MM.1S (cell line): Measurements from ENCODE around the gene GLS2.

Source experiments
- DNase-seq: peaks from one replicate; pipeline ENCODE4 v3.0.0-alpha.2; 2015
- H2AFZ ChIP-seq: fragments of 300-600 bp; sonication (generic); 2 replicates; pipeline ENCODE4 v1.6.0; 2016; ENCODE audit warnings: antibody characterized with exemption, low read length
- H3F3A ChIP-seq: fragments of 300-600 bp; sonication (generic); 2 replicates; pipeline ENCODE4 v1.6.1; 2016; ENCODE audit warnings: mild to moderate bottlenecking, antibody characterized with exemption, low read length, moderate library complexity, mixed read lengths; ENCODE audit not compliant: insufficient read depth
- H3K27ac ChIP-seq: fragments of 300-600 bp; sonication (generic); 2 replicates; pipeline ENCODE4 v1.5.1; 2016; ENCODE audit warnings: mild to moderate bottlenecking, low read length
- H3K27me3 ChIP-seq: fragments of 300-600 bp; sonication (generic); replicated peaks from 2 replicates; pipeline ENCODE4 v1.6.0; 2016; ENCODE audit warnings: low read length; ENCODE audit not compliant: insufficient read depth
- H3K36me3 ChIP-seq: fragments of 300-600 bp; sonication (generic); replicated peaks from 2 replicates; pipeline ENCODE4 v1.6.1; 2016; ENCODE audit warnings: mild to moderate bottlenecking, low read length, mixed read lengths; ENCODE audit not compliant: insufficient read depth
- H3K4me1 ChIP-seq: fragments of 300-600 bp; sonication (generic); 2 replicates; pipeline ENCODE4 v1.6.1; 2016; ENCODE audit warnings: low read length, mixed read lengths
- H3K4me2 ChIP-seq: fragments of 300-600 bp; sonication (generic); 2 replicates; pipeline ENCODE4 v1.6.0; 2016; ENCODE audit warnings: low read depth, low read length
- H3K4me3 ChIP-seq: fragments of 300-600 bp; sonication (generic); 2 replicates; pipeline ENCODE4 v1.5.1; 2016; ENCODE audit warnings: low read length, mixed read lengths
- H3K79me2 ChIP-seq: fragments of 300-600 bp; sonication (generic); 2 replicates; pipeline ENCODE4 v1.6.1; 2016; ENCODE audit warnings: mixed run types, low read length, mixed read lengths
- H3K9ac ChIP-seq: fragments of 300-600 bp; sonication (generic); 2 replicates; pipeline ENCODE4 v1.6.1; 2016; ENCODE audit warnings: low read length, mixed read lengths
- H3K9me2 ChIP-seq: fragments of 300-600 bp; sonication (generic); replicated peaks from 2 replicates; pipeline ENCODE4 v1.6.1; 2016; ENCODE audit warnings: mild to moderate bottlenecking, low read length, mixed read lengths; ENCODE audit not compliant: insufficient read depth
- H3K9me3 ChIP-seq: fragments of 300-600 bp; sonication (generic); replicated peaks from 2 replicates; pipeline ENCODE4 v1.6.1; 2016; ENCODE audit warnings: mild to moderate bottlenecking, low read length, mixed read lengths; ENCODE audit not compliant: insufficient read depth
- H4K20me1 ChIP-seq: fragments of 300-600 bp; sonication (generic); 2 replicates; pipeline ENCODE4 v1.6.1; 2016; ENCODE audit warnings: mild to moderate bottlenecking, low read length, moderate library complexity, mixed read lengths; ENCODE audit not compliant: insufficient read depth
- CTCF ChIP-seq: fragments of 300-600 bp; sonication (generic); IDR thresholded peaks from 2 replicates; pipeline ENCODE4 v1.5.1; 2016; ENCODE audit warnings: antibody characterized with exemption, low read length, mixed read lengths
- EZH2 ChIP-seq: fragments of 300-600 bp; sonication (generic); optimal IDR thresholded peaks from 2 replicates; pipeline ENCODE3; 2017; ENCODE audit warnings: low read depth, mild to moderate bottlenecking, antibody characterized with exemption, low read length, mixed read lengths
- EZH2phosphoT487 ChIP-seq: fragments of 300-600 bp; sonication (generic); IDR thresholded peaks from 2 replicates; pipeline ENCODE4 v1.6.1; 2018; ENCODE audit warnings: antibody characterized with exemption, low read length

The GLS2 gene

GRCh38 chr12:56476972-56477432 lies 11.0 kb downstream of the GLS2 start:
- H3K4me1 ChIP-seq: no peaks in the 10 kb centered on the region
- H3K79me2 ChIP-seq: peaks cover 33% of the 10 kb centered on the region
- no peaks in the 10 kb centered on the region for H3K9me3 ChIP-seq
- no peak overlapping the region for H2AFZ ChIP-seq
- H3K27ac ChIP-seq: no peak overlapping the region
- no peaks in the 10 kb centered on the region for H3K36me3 ChIP-seq
- TF ChIP-seq EZH2 (no peak), CTCF (no peak), EZH2phosphoT487 (no peak)
- H4K20me1 ChIP-seq: no peaks in the 10 kb centered on the region
- H3K4me2 ChIP-seq: no peak overlapping the region
- H3K27me3 ChIP-seq: no peaks in the 10 kb centered on the region
- no peaks in the 10 kb centered on the region for H3K9me2 ChIP-seq
- H3F3A ChIP-seq: no peaks in the 10 kb centered on the region
- no peak overlapping the region for H3K9ac ChIP-seq
- no peak for DNase-seq
- no peak overlapping the region for H3K4me3 ChIP-seq

GRCh38 chr12:56476143-56476542 lies 11.8 kb downstream of the GLS2 start:
- H3K36me3 ChIP-seq: no peaks in the 10 kb centered on the region
- TF ChIP-seq EZH2phosphoT487: no peak
- no peak for TF ChIP-seq EZH2
- TF ChIP-seq CTCF: no peak
- H3K27ac ChIP-seq: no peak overlapping the region
- H3K79me2 ChIP-seq: peaks cover 41% of the 10 kb centered on the region
- H3K4me1 ChIP-seq: no peaks in the 10 kb centered on the region
- H2AFZ ChIP-seq: no peak overlapping the region
- no peaks in the 10 kb centered on the region for H3K9me2 ChIP-seq
- H3F3A ChIP-seq: no peaks in the 10 kb centered on the region
- no peak overlapping the region for H3K4me3 ChIP-seq
- no peak overlapping the region for H3K4me2 ChIP-seq
- DNase-seq: no peak
- no peaks in the 10 kb centered on the region for H3K9me3 ChIP-seq
- no peak overlapping the region for H3K9ac ChIP-seq
- H4K20me1 ChIP-seq: no peaks in the 10 kb centered on the region
- H3K27me3 ChIP-seq: no peaks in the 10 kb centered on the region

- Histone ChIP-seq H3K4me2 (no peak overlapping the region), H3K9me3 (no peaks in the 10 kb centered on the region), H3K36me3 (no peaks in the 10 kb centered on the region), H3K27me3 (no peaks in the 10 kb centered on the region), H3K9me2 (no peaks in the 10 kb centered on the region), H4K20me1 (no peaks in the 10 kb centered on the region), H3K4me1 (peaks cover 6% of the 10 kb centered on the region; the same call in 1 of the 2 replicates), H3K79me2 (peaks cover 59% of the 10 kb centered on the region), H3K9ac (no peak overlapping the region), H2AFZ (no peak overlapping the region), H3K4me3 (no peak overlapping the region), H3F3A (no peaks in the 10 kb centered on the region), H3K27ac (no peak overlapping the region)
- TF ChIP-seq EZH2 (no peak), CTCF (no peak), EZH2phosphoT487 (no peak)
- no peak for DNase-seq
These were observed 13.6 kb downstream of the GLS2 start for GRCh38 chr12:56474389-56474788.
